TTC549 (cell line): ENCODE results near the gene IRX1.

Experiments used
- FAIRE-seq: peaks from 2 replicates; lab custom pipeline; 2012; peaks lifted over from hg19 to GRCh38; lab: Jason Lieb, UNC

Gene IRX1

GRCh38 chr5:3600106-3601060 lies 4.8 kb downstream of the IRX1 start:
- FAIRE-seq = no peak

- no peak for FAIRE-seq
These were observed 5.6 kb downstream of the IRX1 start for GRCh38 chr5:3601061-3601710.

DNA sequence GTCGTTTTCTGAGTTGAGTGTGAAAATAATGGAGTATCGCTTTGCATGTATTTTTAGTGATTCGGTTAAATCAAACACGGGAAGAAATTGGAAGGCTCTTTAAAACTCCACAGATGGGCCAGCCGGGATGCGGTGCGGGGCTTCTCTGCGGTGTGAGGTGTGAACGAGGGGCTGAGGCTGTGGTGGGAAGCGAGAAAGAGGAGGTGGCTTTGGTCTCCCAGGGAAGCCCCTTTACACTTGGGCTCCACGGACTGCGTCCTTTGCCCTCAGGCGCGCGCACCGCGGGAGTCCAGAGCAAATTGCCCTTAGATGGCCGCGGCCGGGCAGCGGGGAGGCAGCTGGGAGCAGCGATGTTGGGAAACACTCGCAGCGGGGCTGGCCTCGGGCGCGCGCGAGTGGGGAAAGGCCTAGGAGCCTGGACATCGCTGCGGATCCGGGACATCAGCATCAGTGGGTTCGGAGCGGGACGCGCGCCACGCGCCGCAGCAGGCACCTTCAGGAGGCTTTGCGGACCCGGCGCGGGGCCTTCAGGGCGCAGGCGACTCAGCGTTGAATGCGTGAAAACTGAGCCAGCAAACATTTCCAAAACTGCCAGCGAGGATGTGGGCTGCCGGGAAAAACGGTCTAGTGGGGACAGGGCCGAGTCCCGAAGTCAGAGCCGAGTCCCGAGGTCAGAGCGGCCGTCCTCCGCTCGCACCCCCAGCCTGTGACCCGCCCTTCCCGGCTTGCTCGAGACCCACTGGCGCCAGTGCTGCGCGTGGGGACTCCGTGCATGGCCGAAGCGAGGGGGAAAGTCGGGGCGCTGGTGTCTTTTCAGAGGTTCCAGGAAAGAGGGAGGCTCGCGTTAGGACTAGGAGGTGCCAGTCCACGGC lies 6.5 kb downstream of the IRX1 start:
- no peak for FAIRE-seq

GRCh38 chr5:3602785-3603502 lies 7.3 kb downstream of the IRX1 start:
- no peak for FAIRE-seq

DNA sequence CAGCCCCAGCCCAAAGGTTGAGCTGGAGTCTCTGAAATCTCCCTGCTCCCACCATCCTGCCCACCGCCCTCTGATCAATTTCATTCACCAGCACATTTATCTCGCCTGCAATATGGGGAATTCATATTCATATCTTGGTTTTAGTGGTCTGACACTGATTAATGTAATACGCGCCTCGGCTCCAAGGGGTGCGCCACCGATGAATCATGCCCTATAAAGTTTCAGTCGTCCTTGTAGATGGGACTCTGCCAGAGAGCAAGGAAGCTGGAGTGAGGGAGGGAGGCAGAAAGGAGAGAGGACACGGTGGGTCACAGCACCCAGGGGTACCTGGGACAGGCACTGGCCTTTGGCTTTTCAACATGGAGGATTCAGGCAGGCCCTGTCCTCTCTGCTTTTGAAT lies 8.9 kb downstream of the IRX1 start:
- FAIRE-seq = no peak

DNA sequence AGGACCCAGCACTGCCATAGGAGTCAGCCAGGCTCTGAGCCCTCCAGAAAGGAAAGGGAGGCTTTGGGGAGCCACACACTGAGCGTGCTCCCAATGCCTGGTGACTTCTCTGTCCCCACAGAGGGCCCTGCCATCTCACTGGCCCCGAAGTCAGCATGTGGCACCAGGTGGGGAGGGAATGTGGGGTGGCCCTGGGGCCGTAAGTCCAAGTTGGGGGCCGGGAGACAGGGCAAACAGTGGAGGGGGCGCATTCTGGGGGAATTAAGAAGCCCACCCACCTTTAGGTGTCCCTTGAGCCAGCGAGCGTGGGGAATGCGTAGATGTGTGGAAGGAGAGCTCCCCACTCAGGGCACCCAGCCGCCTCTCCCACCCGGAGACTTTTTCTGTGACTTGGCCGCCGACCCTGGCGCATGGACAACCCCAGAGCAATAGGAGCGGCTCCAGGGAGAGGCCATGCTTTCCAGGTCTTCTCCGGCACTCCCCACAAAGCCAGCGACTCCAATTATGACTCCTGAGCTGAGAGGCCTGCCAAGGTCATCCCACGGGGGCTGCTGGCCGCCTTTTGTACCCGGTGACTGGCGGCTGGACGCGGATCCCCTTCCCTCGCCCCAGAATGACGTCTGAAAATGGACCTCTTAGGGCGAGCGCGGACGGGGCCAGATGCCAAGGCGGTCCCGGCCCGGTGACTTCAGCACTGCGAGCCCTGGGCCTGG lies 9.8 kb downstream of the IRX1 start:
- no peak for FAIRE-seq

DNA sequence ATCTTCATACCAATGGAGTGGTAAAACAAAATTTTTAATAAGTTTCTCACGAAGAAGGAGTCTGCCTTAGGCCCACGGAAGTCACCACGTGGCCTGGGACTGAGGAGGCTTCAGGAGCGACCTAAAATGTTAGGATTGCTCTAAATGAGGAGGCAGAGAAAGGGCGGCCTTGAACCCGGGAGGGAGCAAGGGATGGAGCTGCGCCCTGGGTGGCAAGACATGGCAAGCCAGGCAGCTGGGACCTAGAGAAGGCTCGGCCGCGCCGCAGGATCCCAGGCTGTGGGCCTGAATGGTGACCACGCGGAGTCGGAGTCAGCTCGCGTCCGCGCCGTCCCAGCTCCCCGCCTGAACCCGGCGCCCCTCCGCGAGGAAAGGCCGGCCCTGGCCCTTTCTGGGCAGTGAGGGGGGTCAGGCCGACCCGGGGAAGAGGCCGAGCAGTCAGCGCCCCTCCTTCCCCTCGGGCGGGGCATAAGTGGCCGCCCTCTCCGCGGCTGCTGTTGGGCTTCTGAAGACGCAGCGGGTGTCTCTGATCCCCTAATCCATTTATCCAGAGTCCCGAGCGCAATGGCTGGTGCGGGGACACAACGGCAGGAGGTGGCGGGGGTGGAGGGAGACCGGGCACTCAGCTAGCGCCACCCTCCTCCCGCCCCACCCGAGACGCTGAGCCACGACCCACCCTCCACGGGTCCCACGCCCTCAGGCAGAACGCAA lies 10.6 kb downstream of the IRX1 start:
- FAIRE-seq = no peak

DNA sequence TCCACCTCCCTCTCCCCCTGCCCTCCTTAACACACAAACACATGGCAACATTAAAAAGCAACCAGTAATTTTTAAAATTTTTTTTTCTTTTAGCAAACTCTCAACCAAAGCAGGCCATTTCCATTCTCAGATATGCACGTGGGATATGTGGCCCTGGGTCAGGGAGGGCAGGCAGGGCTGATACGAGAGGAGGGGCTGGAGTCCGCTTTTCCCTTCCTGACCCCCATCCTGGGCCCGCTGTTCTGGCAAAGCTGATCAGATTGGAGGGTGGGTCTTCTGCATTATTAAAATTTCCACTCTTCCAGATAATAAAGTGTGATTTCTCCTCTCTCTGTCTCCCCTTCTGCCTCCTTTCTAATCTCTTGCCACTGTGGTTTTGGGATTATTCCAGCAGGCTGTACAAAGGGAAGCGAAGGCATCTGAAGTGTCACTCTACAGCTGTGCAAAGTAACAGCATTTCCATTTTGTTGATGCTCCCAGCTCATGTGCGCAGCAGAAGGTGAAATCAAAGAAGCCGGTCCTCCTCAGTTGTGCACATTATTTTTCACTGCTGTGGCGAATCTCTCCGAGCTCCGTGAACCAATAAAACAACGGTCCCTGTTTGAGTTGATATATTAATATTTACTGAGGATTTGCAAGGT lies 12.0 kb downstream of the IRX1 start:
- no peak for FAIRE-seq

- FAIRE-seq = no peak
These were observed 13.6 kb downstream of the IRX1 start for GRCh38 chr5:3609120-3609681.

DNA sequence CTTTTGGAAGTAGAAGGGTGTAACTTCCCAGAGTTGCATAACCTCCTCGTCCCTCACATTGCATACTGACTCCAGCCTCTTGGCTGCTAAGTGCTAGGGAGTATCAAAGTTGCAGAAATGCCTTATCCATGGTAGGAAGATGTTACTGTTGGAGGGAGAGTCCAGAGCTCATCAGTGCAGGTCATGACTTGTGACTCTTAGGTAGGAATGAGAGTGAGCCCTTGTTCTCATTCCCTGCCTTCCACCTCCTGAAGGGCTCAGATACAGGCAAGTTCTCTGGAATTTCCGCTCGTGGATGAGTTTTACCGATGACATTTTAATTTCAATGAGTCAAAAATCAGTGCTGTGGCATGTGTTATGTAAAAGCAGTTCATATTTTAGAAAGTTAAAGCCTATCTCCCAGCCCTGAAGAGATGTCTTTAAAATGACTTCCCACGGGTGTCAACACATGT lies 17.0 kb downstream of the IRX1 start:
- no peak for FAIRE-seq

- FAIRE-seq = no peak
These were observed 18.1 kb downstream of the IRX1 start for GRCh38 chr5:3613726-3614125.

DNA sequence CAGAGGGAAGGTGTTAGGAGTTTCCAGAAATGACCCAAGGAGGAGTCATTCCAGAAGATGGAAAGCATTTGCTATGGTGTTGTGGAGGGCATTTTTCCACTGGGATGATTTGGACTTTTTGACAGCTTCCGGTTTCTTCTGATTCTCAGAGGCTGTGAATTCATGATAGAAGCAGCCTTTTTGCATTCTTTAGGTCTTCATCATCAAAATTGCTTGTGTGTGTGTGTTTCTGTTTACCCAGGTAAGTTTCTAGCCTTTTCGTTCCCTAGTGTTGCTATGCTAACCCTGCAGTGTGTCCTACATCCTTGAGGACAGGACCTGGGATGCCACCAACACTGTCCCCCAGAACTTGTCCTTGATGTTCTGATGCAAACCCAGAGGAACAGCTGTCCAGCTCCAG lies 19.6 kb downstream of the IRX1 start:
- no peak for FAIRE-seq

DNA sequence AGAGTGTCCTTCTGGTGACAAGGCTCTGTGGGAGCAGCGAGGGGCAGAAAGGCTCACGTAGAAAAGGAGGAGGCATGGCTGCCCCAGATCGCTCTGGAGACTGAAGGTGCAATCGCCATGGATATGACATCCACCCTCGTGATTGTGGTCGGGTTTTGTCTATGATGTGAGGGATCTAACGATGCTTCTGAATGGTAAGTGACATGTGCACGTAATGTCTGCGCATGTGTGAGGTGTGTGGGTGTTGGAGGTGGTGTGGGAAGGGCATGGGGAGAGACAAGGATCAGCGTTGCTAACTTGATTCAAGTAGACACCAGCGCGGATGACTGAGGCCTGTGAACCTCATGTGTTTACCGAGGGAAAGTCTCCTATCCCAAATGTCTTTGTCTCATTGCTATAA lies 20.2 kb downstream of the IRX1 start:
- no peak for FAIRE-seq

DNA sequence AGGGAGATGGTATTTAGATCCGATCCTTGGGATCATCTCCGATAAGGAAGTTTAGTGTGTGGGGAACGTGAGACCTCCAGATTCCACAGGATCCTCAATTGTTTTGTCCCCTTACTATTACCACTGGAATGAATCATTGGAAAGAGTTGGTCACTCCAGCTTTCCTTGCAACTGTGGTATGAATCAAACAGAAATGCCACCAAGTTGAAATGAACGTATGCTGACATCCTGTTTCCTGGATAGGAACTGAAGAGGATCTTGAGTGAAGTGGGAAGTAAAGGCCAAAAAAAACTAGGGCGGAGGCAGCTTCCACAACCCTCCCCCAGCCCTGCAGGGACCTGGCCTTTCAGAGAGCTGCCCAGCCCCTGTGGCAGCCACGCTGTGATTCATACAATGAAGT lies 23.9 kb downstream of the IRX1 start:
- FAIRE-seq = no peak

DNA sequence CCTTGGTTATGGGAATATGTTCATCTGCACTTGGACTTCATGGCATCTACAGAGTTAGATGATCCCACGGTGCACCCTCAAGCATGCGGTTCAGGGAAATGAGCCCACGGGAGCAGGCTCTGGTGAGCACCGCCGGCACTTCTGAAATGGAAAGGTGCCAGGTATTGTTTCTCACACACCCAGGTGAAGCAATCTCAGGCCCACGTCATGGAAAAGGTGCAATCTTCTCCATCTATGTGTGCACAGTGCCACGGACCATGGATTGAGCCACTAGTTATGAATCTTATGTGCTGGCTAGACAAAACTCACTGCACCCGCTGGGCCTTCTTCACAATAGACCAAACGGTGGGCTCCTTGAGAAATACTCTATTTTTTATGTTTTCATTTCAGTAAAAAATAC lies 27.3 kb downstream of the IRX1 start:
- no peak for FAIRE-seq

DNA sequence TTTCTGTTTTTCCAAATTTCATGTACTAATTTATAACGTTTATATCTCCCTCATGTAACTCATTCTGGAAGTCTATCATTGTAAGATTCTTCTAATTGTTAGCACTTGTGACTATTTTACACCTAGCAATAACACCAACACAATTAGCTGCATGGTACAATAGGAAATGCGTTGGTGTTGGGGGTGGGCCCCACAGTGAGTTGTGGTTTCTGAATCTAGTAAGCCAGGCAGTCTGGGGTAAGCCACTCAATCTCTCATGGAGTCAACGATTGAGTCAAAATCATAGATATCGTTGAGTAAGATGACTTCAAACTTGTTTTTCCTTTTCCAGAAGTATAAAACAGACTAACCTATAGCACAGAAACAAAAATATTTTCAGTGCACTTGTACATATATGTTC lies 30.0 kb downstream of the IRX1 start:
- no peak for FAIRE-seq

DNA sequence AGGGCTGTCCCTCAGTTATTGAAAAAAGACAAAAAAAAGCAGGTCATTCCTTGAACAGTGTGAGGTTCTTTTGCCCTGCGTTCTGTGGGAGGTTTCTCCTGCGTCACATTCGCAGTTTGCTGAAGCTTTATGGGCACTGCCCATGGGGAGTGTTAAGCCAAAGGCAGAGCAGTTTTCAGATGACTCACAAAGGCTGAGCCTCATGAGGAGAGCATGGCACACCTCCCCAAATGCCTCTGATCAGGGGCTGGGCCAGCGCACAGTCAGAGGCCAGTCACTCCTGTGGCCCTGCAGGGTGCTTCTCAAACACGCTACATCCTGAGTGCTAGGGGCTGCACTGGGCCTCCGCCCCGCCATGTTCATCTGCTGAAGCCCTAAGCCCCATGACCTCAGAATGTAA lies 38.4 kb downstream of the IRX1 start:
- no peak for FAIRE-seq

DNA sequence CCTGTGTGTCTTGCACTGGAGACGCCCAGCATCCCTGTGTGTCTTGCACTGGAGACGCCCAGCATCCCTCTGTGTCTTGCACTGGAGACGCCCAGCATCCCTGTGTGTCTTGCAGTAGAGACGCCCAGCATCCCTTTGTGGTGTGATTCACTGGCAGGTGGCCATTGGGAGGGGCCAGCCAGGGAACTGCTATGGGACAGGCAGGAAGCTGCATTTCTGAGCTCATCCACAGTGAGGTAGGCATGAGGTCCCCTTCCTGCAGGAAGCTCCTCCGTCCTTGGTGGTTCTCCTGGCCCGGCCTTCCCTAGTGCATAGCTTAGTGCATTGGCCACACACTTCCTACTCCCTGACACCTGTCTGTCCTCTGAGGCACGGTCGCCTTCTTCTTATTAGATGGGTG lies 43.5 kb downstream of the IRX1 start:
- no peak for FAIRE-seq

- FAIRE-seq = no peak
These were observed 46.6 kb downstream of the IRX1 start for GRCh38 chr5:3642231-3642630.

- no peak for FAIRE-seq
These were observed 54.7 kb downstream of the IRX1 start for GRCh38 chr5:3650320-3650719.
